Measurements from ENCODE around the gene SLC35B2.

Gene SLC35B2

DNA sequence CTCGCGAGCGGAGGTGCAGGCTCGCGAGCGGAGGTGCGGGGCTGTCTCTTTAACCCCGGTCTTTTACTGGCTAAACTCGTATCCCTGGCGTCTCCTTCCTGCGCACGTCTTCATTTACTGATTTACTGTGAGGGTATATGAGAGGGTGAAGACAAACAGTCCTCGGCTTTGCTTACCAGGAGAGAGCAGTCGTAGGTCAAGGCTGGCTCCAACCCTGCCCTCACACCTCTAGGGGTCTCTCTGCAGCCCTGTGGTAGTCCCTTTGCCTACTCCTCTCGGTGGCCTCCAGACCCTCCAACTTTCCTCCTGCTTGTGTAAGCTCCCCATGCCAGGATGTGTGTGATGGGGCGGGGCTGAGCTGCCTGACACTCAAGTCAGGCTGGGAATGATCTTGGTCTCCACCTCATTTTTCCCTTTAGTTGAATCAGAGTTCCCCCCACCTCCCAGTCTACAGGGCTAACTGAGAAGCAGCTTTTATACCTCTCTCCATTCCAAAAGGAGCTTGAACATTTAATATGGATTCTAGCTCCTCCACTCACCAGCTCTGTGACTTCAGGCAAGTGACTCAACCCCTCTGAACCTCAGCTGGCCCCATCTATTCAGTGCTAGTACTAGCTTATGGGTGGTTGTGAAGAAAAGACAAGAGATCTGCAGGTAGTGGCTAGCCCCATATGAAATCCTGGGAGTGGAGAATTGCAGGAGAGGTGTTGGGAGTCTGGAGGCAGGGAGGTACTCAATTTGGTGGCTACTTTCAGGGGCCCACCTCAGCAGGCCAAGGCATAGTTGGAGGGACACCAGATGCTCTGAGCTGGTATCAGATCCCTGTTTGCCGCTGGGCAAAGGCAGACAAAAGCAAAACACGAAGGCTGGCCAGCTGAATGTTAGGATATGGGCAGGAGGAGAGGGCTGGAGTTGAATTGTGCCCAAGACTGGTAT, 33.0 kb downstream of the SLC35B2 start:
- TF ChIP-seq TAF1 (IDR thresholded peaks at IDR 0.05; ENCODE audit: borderline replicate concordance, insufficient read depth, low read length) = peak; percentile 66; the same call in 1 of the 2 replicates
- 0 out of 2 replicates have a peak, but pooled peaks have one; percentile 43 for TF ChIP-seq SIN3A (IDR thresholded peaks at IDR 0.05; ENCODE audit: borderline replicate concordance, insufficient read depth, low read length)
- peak; percentile 48 for TF ChIP-seq FOXP2 (optimal IDR thresholded peaks at IDR 0.05; ENCODE audit: borderline replicate concordance, extremely low read depth, extremely low read length, insufficient read depth)
- TF ChIP-seq, protein P1, sequence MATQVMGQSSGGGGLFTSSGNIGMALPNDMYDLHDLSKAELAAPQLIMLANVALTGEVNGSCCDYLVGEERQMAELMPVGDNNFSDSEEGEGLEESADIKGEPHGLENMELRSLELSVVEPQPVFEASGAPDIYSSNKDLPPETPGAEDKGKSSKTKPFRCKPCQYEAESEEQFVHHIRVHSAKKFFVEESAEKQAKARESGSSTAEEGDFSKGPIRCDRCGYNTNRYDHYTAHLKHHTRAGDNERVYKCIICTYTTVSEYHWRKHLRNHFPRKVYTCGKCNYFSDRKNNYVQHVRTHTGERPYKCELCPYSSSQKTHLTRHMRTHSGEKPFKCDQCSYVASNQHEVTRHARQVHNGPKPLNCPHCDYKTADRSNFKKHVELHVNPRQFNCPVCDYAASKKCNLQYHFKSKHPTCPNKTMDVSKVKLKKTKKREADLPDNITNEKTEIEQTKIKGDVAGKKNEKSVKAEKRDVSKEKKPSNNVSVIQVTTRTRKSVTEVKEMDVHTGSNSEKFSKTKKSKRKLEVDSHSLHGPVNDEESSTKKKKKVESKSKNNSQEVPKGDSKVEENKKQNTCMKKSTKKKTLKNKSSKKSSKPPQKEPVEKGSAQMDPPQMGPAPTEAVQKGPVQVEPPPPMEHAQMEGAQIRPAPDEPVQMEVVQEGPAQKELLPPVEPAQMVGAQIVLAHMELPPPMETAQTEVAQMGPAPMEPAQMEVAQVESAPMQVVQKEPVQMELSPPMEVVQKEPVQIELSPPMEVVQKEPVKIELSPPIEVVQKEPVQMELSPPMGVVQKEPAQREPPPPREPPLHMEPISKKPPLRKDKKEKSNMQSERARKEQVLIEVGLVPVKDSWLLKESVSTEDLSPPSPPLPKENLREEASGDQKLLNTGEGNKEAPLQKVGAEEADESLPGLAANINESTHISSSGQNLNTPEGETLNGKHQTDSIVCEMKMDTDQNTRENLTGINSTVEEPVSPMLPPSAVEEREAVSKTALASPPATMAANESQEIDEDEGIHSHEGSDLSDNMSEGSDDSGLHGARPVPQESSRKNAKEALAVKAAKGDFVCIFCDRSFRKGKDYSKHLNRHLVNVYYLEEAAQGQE (IDR thresholded peaks at IDR 0.05; ENCODE audit: insufficient read depth in 1 of 2, low read depth in 2 of 2, low read length in 2 of 2) = no peak
- TF ChIP-seq POLR2AphosphoS5 (IDR thresholded peaks at IDR 0.05; ENCODE audit: low read depth, low read length) = peak; percentile 66

DNA sequence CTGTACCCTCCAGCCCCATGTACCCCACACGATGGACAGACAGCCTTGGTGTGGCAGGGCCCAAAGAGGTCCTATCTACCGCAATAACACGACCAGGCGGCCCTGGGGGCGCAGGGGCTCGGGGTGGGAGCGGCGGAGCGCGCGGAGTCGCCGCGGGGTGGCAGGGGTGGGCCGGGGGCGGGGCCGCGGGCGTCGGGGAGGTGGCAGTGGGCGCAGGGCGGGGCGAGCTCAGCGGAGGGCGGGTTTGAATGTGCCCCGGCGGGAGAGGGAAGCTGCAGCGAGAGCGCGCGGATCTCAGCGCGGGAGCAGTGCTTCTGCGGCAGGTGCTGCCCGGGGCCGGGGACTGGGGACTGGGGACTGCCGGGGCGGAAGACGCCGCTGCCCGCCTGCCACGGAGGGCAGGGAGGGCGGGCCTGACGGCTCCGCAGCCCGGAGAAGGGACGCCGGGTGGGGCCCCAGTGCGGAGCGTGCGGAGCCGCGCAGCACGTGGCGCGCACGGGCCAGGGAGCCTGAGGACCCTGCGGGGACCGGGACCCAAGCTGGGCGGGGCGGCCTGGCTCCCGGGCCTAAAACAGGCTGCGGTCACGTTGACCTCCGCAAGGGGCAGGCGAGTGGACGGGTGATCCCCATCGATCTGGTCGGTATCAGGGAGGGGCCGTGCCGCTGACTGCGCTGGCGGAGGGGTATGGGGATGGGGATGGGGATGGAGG, 33.9 kb downstream of the SLC35B2 start, which contains the start of gene SLC29A1:
TSS of gene SLC29A1 (plus strand) at position 277 of the 710 bp plus-strand sequence. CDS start 3,719 bp downstream, outside the sequence.
- no peak for TF ChIP-seq FOXP2 (optimal IDR thresholded peaks at IDR 0.05; ENCODE audit: borderline replicate concordance, extremely low read depth, extremely low read length, insufficient read depth)
- TF ChIP-seq, protein P1 (IDR thresholded peaks at IDR 0.05; ENCODE audit: insufficient read depth in 1 of 2, low read depth in 2 of 2, low read length in 2 of 2) = peak in 1 of 2 experiments; percentile 55; a peak in 1 of 4 replicates
- peak; percentile 72; the same call in 1 of the 2 replicates for TF ChIP-seq TAF1 (IDR thresholded peaks at IDR 0.05; ENCODE audit: borderline replicate concordance, insufficient read depth, low read length)
- peak; percentile 72; the same call in 1 of the 2 replicates for TF ChIP-seq POLR2AphosphoS5 (IDR thresholded peaks at IDR 0.05; ENCODE audit: low read depth, low read length)
- 0 out of 2 replicates have a peak, but pooled peaks have one; percentile 46 for TF ChIP-seq SIN3A (IDR thresholded peaks at IDR 0.05; ENCODE audit: borderline replicate concordance, insufficient read depth, low read length)

DNA sequence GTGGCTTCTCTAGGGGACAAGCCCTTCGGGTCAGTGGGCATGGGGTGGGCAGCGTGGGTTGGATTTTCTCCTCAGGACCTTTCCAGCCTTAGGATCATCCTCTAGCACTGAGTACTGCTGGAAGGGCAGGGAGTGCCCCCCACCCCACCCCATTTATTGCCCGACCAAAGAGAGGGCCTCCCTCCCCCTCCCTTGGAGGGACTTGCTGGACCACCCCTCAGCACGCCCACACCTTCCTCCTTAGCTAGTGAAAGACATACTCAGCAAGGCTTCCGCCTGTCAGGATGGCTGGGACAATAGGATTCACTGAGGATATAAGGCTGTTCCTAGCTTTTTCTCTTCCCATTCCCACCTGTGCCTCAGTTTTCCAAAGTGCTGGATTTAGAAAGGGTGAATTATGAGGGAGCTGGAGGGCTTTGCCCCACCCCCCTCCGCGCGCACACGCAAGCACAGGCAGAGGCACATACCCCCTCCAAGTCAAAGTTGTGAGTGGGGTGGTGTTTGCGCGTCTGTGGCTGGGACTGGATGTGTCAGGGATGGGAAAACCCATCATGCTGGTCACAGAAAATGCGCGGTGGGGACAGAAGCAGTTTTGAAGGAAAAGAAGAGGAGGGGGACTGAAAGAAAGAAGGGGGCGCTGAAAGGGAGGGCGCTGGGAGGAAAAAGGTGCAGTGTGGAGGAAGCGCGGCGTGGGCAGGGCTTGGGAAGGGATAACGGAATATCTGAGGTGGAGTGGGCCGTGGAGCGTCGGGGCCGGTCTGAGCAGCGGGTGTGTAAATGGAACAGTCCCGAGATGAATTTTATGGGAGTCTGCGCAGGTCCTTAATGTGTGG, 34.6 kb downstream of the SLC35B2 start:
- TF ChIP-seq FOXP2 (optimal IDR thresholded peaks at IDR 0.05; ENCODE audit: borderline replicate concordance, extremely low read depth, extremely low read length, insufficient read depth) (no peak), SIN3A (IDR thresholded peaks at IDR 0.05; ENCODE audit: borderline replicate concordance, insufficient read depth, low read length) (no peak), TAF1 (IDR thresholded peaks at IDR 0.05; ENCODE audit: borderline replicate concordance, insufficient read depth, low read length) (no peak), POLR2AphosphoS5 (IDR thresholded peaks at IDR 0.05; ENCODE audit: low read depth, low read length) (no peak)
- TF ChIP-seq, protein P1 (IDR thresholded peaks at IDR 0.05; ENCODE audit: insufficient read depth in 1 of 2, low read depth in 2 of 2, low read length in 2 of 2) = no peak

DNA sequence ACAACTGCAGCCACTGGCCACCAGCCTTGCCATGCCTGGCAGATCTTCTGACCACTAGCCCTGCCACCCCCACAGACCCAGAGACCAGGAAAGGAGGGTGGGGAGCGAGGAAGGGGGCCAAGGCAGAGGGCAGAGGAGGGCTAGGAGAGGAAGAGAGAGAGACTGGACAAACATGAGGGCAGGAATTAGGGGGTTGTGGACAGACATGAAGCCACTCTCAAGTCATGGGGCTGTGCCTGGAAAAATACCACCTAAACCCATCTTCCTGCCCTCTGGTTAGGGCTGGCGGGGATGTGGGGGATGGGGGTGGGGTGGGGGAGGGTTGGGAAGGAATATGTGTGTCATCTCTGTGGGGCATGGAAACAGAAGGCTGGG, 35.4 kb downstream of the SLC35B2 start:
- no peak for TF ChIP-seq TAF1 (IDR thresholded peaks at IDR 0.05; ENCODE audit: borderline replicate concordance, insufficient read depth, low read length)
- TF ChIP-seq, protein P1 (IDR thresholded peaks at IDR 0.05; ENCODE audit: insufficient read depth in 1 of 2, low read depth in 2 of 2, low read length in 2 of 2) = no peak
- TF ChIP-seq FOXP2 (optimal IDR thresholded peaks at IDR 0.05; ENCODE audit: borderline replicate concordance, extremely low read depth, extremely low read length, insufficient read depth) = no peak
- TF ChIP-seq POLR2AphosphoS5 (IDR thresholded peaks at IDR 0.05; ENCODE audit: low read depth, low read length) = no peak
- TF ChIP-seq SIN3A (IDR thresholded peaks at IDR 0.05; ENCODE audit: borderline replicate concordance, insufficient read depth, low read length) = no peak

Data from PFSK-1 (cell line).